Bone marrow (tissue), 2 donors: ENCODE data around the gene LRRC27.
"Not testable (repeated sequence)": the region's sequence is repeated elsewhere in the genome, so short reads cannot be mapped to it uniquely, and the experiment has no call there.

ENCODE experiments used
- DNase-seq, 2 donors: peaks; one replicate each; lab custom pipeline; 2025; lab: John Stamatoyannopoulos, UW

LRRC27 gene

GRCh38 chr10:132337854-132338253, 5.9 kb downstream of the LRRC27 start:
- not testable (repeated sequence) for DNase-seq

DNA sequence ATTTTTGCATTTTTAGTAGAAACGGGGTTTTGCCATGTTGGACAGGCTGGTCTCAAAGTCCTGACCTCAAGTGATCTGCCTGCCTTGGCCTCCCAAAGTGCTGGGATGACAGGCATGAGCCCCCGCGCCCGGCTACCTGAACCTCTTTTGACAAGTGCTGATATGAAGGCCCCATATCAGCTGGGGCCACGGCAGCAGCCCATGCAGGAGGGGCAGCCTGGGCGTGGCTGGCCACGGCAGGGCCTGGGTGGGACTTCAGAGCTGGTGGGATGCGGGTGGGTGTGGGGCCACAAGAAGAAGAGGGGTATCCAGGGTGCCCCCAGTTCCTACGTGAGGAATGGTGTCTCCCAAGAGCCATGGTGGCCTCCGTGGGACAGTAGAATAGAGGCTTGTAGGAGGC, 6.9 kb downstream of the LRRC27 start:
- no peak for DNase-seq

DNA sequence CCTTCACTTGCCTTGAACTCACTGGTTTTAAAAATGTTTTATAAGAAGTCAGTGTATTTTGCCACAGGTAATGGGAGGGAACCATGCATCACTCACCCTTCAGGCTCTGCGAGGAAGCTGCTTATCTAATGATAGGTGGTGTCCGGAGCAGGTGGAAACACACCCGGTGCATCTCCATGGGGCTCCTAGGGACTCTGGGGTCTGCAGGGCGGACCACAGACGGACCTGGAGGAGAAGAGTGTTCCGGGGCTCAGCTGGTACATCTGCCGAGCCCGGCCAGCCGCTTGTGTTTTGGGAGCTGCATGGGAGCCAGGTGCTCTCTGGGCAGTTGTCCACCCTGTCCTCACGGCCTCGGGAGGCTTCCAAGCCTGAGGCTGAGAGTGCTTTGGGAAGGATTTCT, 7.3 kb downstream of the LRRC27 start:
- no peak for DNase-seq

GRCh38 chr10:132341017-132341416, 9.0 kb downstream of the LRRC27 start:
- no peak for DNase-seq

DNA sequence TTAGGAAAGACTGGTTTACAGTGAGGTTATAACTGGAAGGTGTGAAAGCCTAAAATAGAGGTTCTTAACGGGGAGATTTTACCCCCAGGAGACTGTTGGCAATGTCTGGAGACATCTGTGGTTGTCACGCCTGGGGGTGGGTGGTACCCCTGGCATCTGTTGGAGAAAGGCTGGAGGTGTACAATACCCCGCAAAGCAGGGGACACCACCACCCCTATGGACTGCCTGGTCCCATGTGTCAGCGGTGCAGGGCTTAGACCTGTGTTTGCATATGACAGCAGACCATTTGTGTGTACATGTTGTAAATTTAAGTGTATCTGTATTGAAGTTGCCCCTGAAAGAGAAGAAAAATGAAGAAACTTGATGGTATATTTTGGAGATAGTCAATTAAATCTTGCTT, 9.8 kb downstream of the LRRC27 start:
- no peak for DNase-seq

DNA sequence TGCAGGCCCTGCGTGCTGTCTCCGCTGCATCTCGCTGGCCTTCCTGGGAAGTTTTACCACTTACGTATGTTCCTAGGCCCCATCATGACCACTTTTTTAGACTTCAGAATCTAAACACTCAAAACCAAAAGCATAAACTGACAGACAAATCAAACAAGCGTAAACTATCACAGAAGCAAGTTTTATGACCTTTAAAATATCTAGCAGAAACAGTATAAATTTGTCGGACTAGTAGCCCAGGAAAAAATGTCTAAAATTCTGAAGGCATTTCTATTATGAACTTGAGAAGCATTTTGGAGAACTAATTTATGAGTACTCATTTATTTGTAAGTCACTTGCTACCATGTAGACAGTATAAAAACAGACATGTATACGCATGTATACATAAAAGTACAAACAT, 10.6 kb downstream of the LRRC27 start:
- DNase-seq = no peak

DNA sequence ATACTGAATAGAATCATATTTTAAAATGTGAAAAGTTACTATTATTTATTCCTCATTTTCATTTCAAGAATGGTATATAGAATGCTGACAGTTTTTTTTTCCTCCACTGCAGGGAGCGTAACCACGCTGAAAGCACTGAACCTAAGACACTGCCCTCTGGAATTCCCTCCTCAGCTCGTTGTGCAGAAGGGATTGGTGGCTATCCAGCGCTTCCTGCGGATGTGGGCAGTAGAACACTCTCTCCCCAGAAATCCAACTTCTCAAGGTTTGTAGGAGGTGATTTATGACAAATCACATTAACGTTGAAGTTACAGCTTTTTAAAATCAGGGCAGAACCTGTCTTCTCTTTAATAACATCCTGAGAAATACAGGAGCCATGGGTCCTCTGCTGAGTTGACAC, 12.4 kb downstream of the LRRC27 start:
- DNase-seq = no peak

- no peak for DNase-seq
These were observed 13.4 kb downstream of the LRRC27 start for GRCh38 chr10:132345345-132345744.

- no peak for DNase-seq
These were observed 14.8 kb downstream of the LRRC27 start for GRCh38 chr10:132346806-132347205.

DNA sequence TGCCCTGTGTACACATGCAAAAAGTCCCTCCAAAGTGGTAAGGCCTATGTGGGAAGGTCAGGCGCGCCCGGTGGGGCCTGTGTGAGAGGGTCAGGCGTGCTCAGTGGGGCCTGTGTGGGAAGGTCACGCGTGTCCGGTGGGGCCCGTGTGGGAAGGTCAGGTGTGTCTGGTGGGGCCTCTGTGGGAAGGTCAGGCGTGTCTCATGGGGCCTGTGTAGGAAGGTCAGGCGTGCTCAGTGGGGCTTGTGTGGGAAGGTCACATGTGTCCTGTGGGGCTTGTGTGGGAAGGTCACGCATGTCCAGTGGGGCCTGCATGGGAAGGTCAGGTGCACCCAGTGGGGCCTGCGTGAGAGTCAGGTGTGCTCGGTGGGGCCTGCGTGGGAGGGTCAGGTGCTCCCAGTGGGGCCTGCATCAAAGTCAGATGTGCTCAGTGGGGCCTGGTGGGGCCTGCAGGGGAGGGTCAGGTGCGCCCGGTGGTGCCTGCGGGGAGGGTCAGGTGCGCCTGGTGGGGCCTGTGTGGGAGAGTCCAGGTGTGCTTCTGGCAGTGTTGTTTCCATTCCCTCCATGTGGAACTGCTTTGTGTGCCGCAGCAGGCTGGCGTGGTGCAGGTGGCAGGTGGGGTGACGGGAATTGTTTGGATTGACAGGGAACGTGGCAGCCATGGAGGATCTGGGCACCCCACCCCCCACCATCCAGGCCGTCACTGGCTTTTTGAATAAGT, 15.4 kb downstream of the LRRC27 start:
- no peak for DNase-seq

GRCh38 chr10:132347931-132348267, 15.9 kb downstream of the LRRC27 start:
- no peak for DNase-seq

- DNase-seq = no peak
These were observed 17.8 kb downstream of the LRRC27 start for GRCh38 chr10:132349766-132350165.

GRCh38 chr10:132350391-132350790, 18.4 kb downstream of the LRRC27 start:
- no peak for DNase-seq

GRCh38 chr10:132350946-132351345, 19.0 kb downstream of the LRRC27 start:
- no peak for DNase-seq

DNA sequence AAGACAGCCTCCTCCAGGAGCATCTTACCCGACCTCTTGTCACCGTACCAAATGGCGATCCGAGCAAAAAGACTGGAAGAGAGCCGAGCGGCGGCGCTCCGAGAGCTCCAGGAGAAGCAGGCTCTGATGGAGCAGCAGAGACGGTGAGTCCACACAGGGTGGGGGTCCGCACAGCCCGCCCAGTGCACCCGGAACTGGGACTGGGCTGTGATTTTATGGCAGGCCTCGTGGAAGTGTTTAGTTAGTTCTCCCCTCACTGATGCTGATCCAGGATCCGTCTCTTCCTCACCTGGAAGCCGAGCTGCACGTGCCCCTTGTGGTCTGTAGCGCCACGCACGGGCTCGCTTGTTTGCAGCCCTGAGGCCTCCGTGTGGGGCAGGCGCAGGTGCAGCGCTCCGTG, 19.6 kb downstream of the LRRC27 start:
- DNase-seq = no peak

- DNase-seq = peak; percentile 36 to 38
These were observed 20.7 kb downstream of the LRRC27 start for GRCh38 chr10:132352462-132353308.

DNA sequence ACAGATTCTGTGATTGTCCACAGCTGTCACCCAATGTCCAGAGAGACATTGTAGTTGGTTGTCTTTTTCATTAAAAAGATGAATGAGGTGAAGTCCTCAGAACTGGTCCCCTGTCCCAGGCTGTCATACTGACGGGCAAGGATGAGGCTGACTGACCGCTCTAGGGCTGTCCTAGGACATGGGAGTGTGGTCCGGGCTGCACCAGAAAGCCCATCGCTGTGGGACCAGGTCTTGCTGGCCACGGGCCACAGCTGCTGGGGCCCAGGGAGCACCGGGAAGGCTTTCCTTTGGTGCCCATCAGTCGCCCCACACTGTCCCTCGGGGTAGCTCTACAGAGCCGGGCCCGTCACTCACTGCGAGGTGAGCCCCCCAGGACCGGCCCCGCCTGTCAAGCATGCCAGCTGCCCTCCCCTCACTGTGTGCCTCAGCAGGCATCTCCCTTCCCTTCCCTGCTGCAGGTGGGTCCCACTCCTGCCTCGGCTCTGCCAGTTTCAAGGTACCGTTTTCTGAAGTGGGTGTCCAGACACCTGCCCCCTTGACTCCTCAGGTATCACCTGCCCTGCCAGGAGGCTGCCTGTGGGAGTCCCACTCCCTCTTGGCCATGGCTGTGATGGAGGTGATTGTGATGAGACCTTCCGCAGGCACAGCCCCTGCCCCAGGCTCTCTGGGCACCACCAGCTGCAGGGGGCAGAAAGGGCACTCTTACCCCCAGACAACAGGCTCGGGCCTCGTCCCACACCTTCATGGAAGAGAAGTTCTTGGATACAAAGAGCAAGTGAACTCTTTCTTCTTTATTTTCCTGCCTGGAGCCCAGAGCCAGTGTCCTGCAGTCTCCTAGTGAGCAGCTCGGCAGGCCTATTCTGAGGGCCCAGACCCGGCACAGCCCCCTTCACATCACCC, 21.7 kb downstream of the LRRC27 start:
- DNase-seq = no peak

- DNase-seq = no peak
These were observed 22.5 kb downstream of the LRRC27 start for GRCh38 chr10:132354356-132355094.

DNA sequence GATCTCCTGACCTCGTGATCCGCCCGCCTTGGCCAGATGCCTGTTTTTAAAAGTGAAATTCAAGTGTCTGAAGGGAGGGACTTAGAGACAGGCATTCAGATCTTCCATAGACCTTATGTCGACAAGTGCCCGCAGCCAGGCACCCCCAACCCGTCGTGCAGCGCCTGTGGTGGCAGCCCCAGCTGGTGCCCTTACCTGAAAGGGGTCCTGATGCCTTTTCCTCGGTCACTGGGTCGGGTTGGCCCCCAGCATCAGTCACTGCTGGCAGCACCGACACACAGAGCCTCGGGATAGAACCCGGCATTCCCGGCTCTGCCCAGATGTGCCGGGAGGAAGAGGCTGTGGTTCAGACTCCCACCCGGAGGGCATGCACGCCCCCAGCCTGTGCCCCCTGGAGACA, 23.3 kb downstream of the LRRC27 start:
- no peak for DNase-seq

DNA sequence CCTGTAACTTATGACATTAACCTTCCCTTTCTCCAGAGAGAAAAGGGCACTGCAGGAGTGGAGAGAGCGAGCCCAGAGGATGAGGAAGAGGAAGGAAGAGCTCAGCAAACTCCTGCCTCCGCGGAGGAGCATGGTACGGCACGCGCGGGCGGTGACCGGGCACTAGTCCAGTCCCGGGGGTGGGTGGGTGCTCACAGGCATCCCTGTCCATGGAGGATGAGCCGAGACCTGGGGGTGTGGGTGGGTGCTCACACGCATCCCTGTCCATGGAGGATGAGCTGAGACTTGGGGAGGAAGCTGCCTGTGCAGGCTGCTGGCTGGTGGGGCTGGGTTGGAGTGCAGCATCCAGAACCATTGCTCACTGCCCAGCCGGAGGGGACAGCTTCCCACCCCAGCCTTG, 23.8 kb downstream of the LRRC27 start:
- no peak for DNase-seq

DNA sequence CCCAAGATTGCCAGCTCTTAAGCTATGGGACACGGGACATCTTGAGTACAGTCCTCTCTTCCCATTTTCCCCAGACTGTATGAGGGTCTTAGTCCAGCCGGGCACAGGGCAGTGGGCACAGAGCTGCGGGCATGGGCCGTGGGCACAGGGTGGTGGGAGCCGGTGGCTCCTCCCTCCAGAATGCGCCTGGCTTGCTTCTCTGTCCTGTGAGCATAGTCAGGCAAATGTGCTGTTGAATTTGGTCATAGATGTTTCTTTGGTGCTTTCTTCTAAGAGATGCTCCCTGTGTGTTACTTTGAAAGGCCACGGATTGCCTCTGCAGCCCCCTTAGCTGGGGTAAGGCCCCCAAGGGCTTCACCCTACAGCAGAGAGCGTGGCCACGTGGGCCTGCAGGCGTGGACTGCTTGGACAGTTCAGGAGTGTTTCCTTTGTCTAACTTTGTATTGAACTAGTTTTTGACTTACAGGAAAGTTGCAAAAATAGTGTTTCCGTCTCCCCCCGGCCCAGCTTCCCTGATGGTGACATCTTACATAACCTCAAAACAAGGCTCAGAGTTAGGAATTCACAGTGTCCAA, 24.7 kb downstream of the LRRC27 start:
- no peak for DNase-seq
